ENCODE results near the gene FLVCR1. TPM values are rescaled to one million over a fixed set of nuclear protein-coding genes. Genes with fewer than 3 reads are reported as not detected.

The FLVCR1 gene
- polyA plus RNA-seq, 3 donors = 1.8 to 5.5 (median 2.8) TPM

DNA sequence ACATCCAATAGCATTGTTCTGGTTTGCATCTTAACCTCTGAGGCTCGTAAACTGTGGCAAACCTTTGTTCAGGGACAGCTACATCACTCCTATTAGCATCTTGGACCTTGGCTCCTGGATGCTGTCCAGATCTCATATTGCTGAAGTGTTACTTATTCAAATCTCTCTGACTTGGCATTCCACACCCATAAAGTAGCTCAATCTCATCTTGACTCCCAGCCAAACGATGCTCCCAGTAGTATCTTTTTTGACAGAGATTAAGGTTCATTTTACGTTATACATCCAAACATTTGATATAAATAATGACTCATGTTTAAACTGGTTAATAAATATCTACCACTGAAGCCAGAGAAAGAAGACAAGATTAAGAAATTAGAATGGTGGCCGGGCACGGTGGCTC lies 4.4 kb upstream of the FLVCR1 start:
- intact Hi-C loops (cut with micrococcal nuclease) = loop anchor here in 1 of 2 donors (10.0 kb wide), 2 partner anchors 59 to 161 kb away; partner anchors contain the start of genes ANGEL2, NSL1 and TATDN3
- Histone ChIP-seq H3K9ac (ENCODE audit: insufficient read depth, low read length, poor library complexity, severe bottlenecking) (no peak overlapping the region), H3K27me3 (ENCODE audit: control insufficient read depth in 2 of 2, insufficient read depth in 2 of 2, low read length in 2 of 2) (no peaks in the 10 kb centered on the region), H3K9me3 (replicated peaks in 1 of 2; ENCODE audit: control insufficient read depth in 1 of 2, insufficient read depth in 1 of 2, low read length in 2 of 2) (no peaks in the 10 kb centered on the region), H2AFZ (ENCODE audit: insufficient read depth, low read depth, low read length, poor library complexity, severe bottlenecking) (no peak overlapping the region), H3K36me3 (replicated peaks in 1 of 2; ENCODE audit: control insufficient read depth in 1 of 2, insufficient read depth in 2 of 2, low read length in 2 of 2) (no peaks in the 10 kb centered on the region), H4K20me1 (ENCODE audit: insufficient read depth, low read length) (no peaks in the 10 kb centered on the region), H3K4me2 (replicated peaks; ENCODE audit: extremely low read depth, low read length, poor library complexity, severe bottlenecking) (no peak overlapping the region), H3K4me1 (ENCODE audit: control insufficient read depth in 1 of 2, insufficient read depth in 2 of 2, low read length in 2 of 2) (peaks cover 10 to 14% of the 10 kb centered on the region in 2 donors), H3K4me3 (replicated peaks in 1 of 3; ENCODE audit: low read depth in 2 of 3, low read length in 3 of 3) (no peak overlapping the region), H3K27ac (ENCODE audit: low read depth in 1 of 2, low read length in 2 of 2) (no peak overlapping the region), H3K79me2 (ENCODE audit: insufficient read depth, low read length) (peaks cover 6% of the 10 kb centered on the region)
- Mint-ChIP-seq H3K27ac (no peak overlapping the region), H3K27me3 (ENCODE audit: low read depth in 3 of 3) (peaks cover 0 to 2% (median 0%) of the 10 kb centered on the region in 3 donors), H3K4me3 (no peak overlapping the region), H3K36me3 (peaks cover 4 to 13% of the 10 kb centered on the region in 2 donors), H3K9me3 (peaks cover 0 to 6% (median 2%) of the 10 kb centered on the region in 7 donors), H3K4me1 (peaks cover 14% of the 10 kb centered on the region)
- WGBS (ENCODE audit: insufficient coverage) = 100% methylated on average over 1 of the region's 5 CpGs
- no peak for DNase-seq
- TF ChIP-seq CTCF (IDR thresholded peaks at IDR 0.05) = no peak

- Histone ChIP-seq H3K27me3 (ENCODE audit: control insufficient read depth in 2 of 2, insufficient read depth in 2 of 2, low read length in 2 of 2) (no peaks in the 10 kb centered on the region), H3K4me3 (replicated peaks in 1 of 3; ENCODE audit: low read depth in 2 of 3, low read length in 3 of 3) (peak overlapping the region in 1 of 3 experiments; percentile 86), H3K27ac (ENCODE audit: low read depth in 1 of 2, low read length in 2 of 2) (peak overlapping the region; percentile 75 to 93), H3K9me3 (replicated peaks in 1 of 2; ENCODE audit: control insufficient read depth in 1 of 2, insufficient read depth in 1 of 2, low read length in 2 of 2) (no peaks in the 10 kb centered on the region), H2AFZ (ENCODE audit: insufficient read depth, low read depth, low read length, poor library complexity, severe bottlenecking) (peak overlapping the region; percentile 91), H3K4me1 (ENCODE audit: control insufficient read depth in 1 of 2, insufficient read depth in 2 of 2, low read length in 2 of 2) (peaks cover 40 to 43% of the 10 kb centered on the region in 2 donors), H4K20me1 (ENCODE audit: insufficient read depth, low read length) (no peaks in the 10 kb centered on the region), H3K79me2 (ENCODE audit: insufficient read depth, low read length) (peaks cover 33% of the 10 kb centered on the region), H3K36me3 (replicated peaks in 1 of 2; ENCODE audit: control insufficient read depth in 1 of 2, insufficient read depth in 2 of 2, low read length in 2 of 2) (no peaks in the 10 kb centered on the region), H3K4me2 (replicated peaks; ENCODE audit: extremely low read depth, low read length, poor library complexity, severe bottlenecking) (peak overlapping the region; percentile 90), H3K9ac (ENCODE audit: insufficient read depth, low read length, poor library complexity, severe bottlenecking) (no peak overlapping the region)
- H3K27me3 Mint-ChIP-seq (ENCODE audit: low read depth in 3 of 3) = peaks cover 0 to 2% (median 0%) of the 10 kb centered on the region in 3 donors
- TF ChIP-seq CTCF (IDR thresholded peaks at IDR 0.05) = no peak
- H3K27ac Mint-ChIP-seq = peak overlapping the region in 2 of 7 donors; percentile 35 to 58
- peaks cover 4 to 13% of the 10 kb centered on the region in 2 donors for H3K36me3 Mint-ChIP-seq
- 90% methylated on average over 7 of the region's 16 CpGs for WGBS (ENCODE audit: insufficient coverage)
- DNase-seq = no peak
- H3K9me3 Mint-ChIP-seq = peaks cover 0 to 3% (median 0%) of the 10 kb centered on the region in 7 donors
- peaks cover 14% of the 10 kb centered on the region for H3K4me1 Mint-ChIP-seq
- H3K4me3 Mint-ChIP-seq = no peak overlapping the region
- intact Hi-C loops (cut with micrococcal nuclease) = loop anchor here (5.0 to 10.0 kb wide), 4 partner anchors 62 to 158 kb away; partner anchors contain the start of genes NSL1 (in 2 of the 2), TATDN3 (in 2 of the 2) and ANGEL2 (in 1 of the 2)
These were observed 1.3 kb upstream of the FLVCR1 start for GRCh38 chr1:212856755-212857154.

Data from CD14-positive monocyte (primary cell).